SJSA1 (cell line): ENCODE results near the gene ZNF772. TPM values are rescaled to one million over a fixed set of nuclear protein-coding genes. Genes with fewer than 3 reads are reported as not detected.
A peak's percentile ranks its signal among the peaks of the same experiment; 100 is the strongest.
"Not testable (repeated sequence)": the region's sequence is repeated elsewhere in the genome, so short reads cannot be mapped to it uniquely, and the experiment has no call there.

Experiments used
- DNase-seq, 2 experiments: peaks; one replicate each; pipeline ENCODE4 v3.0.0-alpha.2; 2015 to 2020; ENCODE audit warnings: low spot score in 2 of 2, low read depth in 1 of 2
- H3K27ac ChIP-seq: fragments of 250-450 bp; sonication (Bioruptor Pico); 2 replicates; pipeline ENCODE4 v1.5.1; 2020; ENCODE audit warnings: mild to moderate bottlenecking, moderate library complexity
- H3K27me3 ChIP-seq: fragments of 250-450 bp; sonication (Bioruptor Pico); replicated peaks from 2 replicates; pipeline ENCODE4 v1.5.1; 2020; ENCODE audit warnings: mild to moderate bottlenecking, moderate library complexity
- H3K36me3 ChIP-seq: fragments of 250-450 bp; sonication (Bioruptor Pico); 2 replicates; pipeline ENCODE4 v1.5.1; 2020; ENCODE audit warnings: mild to moderate bottlenecking
- H3K4me1 ChIP-seq: fragments of 250-450 bp; sonication (Bioruptor Pico); replicated peaks from 2 replicates; pipeline ENCODE4 v1.6.1; 2021; ENCODE audit warnings: mild to moderate bottlenecking
- H3K4me3 ChIP-seq: fragments of 250-450 bp; sonication (Bioruptor Pico); 2 replicates; pipeline ENCODE4 v1.5.1; 2020; ENCODE audit warnings: mild to moderate bottlenecking
- H3K9me3 ChIP-seq: fragments of 250-450 bp; sonication (Bioruptor Pico); replicated peaks from 2 replicates; pipeline ENCODE4 v1.5.1; 2020; ENCODE audit warnings: mild to moderate bottlenecking
- total RNA-seq: library from RNA; depleted of rRNA; stranded (reverse); fragments of >200 nt; shearing (Covaris generic); gene quantifications from 2 replicates; pipeline ENCODE4 v1.2.3, GENCODE V29; 2014; rRNA removed

ZNF772 gene
- 4.1 and 7.5 TPM in 2 replicates for total RNA-seq

DNA sequence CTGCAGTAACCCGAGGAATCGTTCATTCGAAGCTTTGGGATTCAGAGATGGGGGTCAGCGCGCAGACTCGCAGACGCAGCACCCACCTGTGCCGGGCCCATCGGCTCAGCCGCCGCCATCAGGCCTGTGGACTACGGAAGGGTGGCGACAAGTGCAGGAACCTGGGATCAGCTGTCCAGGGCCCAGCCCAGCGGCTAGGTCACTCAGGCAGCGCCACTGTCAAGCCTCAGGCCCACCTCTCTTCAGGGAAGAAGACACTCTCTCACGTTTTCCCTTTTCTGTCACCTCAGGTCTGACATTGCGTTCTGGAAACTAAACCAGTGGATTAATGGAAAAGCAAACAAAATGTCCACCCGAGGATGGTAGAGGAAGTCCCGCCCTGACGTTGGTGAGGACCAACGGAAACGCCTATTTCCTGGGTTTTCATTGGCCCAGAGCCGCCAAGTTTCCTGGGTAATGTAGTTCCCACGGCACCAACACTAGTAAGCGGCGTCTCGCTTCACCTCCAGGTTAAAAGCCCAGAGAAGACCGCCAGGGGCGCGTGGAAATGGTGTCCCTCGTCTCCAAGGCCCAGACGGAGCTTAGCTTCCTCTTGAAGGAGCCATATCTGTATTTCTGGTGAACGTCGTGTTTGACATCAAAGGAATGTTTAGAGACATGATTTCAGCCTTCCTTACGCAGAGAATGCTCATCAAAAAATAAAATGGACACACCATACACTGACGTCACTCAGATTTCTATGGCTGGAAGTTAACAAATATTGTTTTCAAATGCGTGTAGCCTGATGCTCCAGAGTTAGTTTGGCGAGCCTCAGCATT lies at the start of gene ZNF772:
ZNF772 (minus strand) TSS at position 376 of the 818 bp plus-strand sequence; CDS start at position 119, 257 bp downstream.
- H3K27ac ChIP-seq, result no peak within 1 kb of the TSS
- peaks cover 36% of the 10 kb centered on the region for H3K9me3 ChIP-seq
- H3K27me3 ChIP-seq, result no peaks in the 10 kb centered on the region
- 0 out of 2 replicates have a peak, but pooled peaks cover 3% of the 10 kb centered on the region for H3K4me1 ChIP-seq
- H3K36me3 ChIP-seq, result peaks cover 42% of the 10 kb centered on the region
- peak; percentile 68 to 86 for DNase-seq
- H3K4me3 ChIP-seq, result peak within 1 kb of the TSS; percentile 50

DNA sequence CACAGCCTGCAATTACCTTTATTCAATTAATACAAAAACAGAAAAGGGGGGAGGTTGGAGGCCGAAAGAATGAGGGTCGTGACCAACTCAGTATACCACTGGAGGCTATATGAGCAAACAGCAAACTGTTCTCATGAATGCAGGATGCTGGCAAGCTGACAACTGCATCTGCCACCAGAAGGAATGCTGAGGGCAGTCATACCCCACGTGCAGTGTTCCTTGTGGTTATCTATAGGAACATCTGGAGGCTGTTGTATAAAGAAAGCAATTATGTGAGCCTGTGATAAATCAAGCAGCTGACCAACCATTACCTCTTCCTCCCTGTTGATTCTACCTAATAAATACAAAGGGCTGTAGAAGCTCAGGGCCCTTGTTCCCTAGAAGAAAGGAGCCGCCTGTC lies 40.7 kb upstream of the ZNF772 start:
- not testable (repeated sequence) for H3K27ac ChIP-seq, DNase-seq

DNA sequence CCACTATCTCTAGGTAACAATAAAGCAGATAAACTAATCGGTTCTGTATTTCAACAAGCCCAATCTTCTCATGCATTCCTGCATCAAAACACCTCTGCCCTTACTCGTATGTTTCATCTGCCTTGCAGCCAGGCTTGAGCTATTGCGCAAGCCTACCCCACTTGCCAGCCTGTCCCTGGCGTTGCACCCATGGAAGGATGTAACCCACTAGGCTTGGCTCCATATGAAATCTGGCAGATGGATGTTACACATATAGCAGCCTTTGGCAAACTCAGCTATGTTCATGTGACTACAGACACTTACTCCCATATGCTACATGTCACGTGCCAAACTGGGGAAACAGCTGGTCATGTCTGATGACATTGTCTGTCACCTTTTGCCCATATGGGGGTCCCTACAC lies 37.9 kb upstream of the ZNF772 start:
- no peak overlapping the region for H3K27ac ChIP-seq

More for the DNA sequence above, 40.7 kb upstream of the ZNF772 start:
- H3K36me3 ChIP-seq, H3K4me3 ChIP-seq, H3K4me1 ChIP-seq, H3K27me3 ChIP-seq: not testable (repeated sequence)
- peaks cover 14% of the 10 kb centered on the region for H3K9me3 ChIP-seq

DNA sequence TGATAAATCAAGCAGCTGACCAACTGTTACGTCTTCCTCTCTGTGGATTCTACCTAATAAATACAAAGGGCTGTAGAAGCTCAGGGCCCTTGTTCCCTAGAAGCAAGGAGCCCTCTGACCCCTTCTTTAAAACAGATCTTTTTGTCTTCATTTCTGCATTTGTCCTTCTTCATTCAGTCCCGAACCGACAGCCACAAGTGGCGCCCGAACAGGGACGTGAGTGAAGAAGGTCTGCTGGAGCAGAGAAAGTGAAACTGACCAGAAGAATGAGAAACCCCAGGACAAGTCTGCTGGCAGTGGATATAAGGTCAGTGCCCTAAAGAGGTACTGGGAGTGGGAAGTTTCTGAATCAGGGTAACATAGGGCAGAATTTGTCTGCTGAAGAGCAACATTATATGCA lies 35.5 kb upstream of the ZNF772 start:
- Histone ChIP-seq H3K27ac (no peak overlapping the region), H3K36me3 (peaks cover 8% of the 10 kb centered on the region), H3K27me3 (no peaks in the 10 kb centered on the region), H3K4me3 (no peak overlapping the region), H3K9me3 (peaks cover 23% of the 10 kb centered on the region), H3K4me1 (no peaks in the 10 kb centered on the region)
- DNase-seq, result no peak

More for the DNA sequence above, 37.9 kb upstream of the ZNF772 start:
- peaks cover 23% of the 10 kb centered on the region for H3K9me3 ChIP-seq
- H3K4me3 ChIP-seq, result no peak overlapping the region
- DNase-seq, result no peak
- H3K4me1 ChIP-seq, result no peaks in the 10 kb centered on the region
- H3K27me3 ChIP-seq, result no peaks in the 10 kb centered on the region
- peaks cover 5% of the 10 kb centered on the region; the same call in 1 of the 2 replicates for H3K36me3 ChIP-seq

DNA sequence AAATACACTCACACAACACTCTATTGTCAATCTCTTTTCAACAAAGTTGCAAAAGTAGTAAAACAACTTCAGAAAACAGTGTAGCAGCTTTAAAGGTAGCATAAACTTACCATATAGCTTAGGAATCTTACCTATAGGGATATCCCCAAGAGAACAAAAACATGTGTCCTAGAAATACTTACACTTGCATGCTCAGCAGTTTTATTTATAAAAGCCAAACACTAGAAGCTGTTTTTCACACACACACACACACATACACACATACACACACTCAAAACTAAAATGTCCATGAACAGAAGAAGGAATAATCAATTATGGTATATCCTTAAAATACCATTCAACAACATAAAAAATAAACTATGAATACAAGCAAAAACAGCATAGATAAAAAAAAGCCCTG lies 34.1 kb upstream of the ZNF772 start:
- no peaks in the 10 kb centered on the region for H3K27me3 ChIP-seq
- peaks cover 23% of the 10 kb centered on the region for H3K9me3 ChIP-seq
- no peak overlapping the region for H3K4me3 ChIP-seq
- H3K27ac ChIP-seq, result no peak overlapping the region
- DNase-seq, result no peak
- no peaks in the 10 kb centered on the region for H3K4me1 ChIP-seq
- peaks cover 19% of the 10 kb centered on the region for H3K36me3 ChIP-seq

DNA sequence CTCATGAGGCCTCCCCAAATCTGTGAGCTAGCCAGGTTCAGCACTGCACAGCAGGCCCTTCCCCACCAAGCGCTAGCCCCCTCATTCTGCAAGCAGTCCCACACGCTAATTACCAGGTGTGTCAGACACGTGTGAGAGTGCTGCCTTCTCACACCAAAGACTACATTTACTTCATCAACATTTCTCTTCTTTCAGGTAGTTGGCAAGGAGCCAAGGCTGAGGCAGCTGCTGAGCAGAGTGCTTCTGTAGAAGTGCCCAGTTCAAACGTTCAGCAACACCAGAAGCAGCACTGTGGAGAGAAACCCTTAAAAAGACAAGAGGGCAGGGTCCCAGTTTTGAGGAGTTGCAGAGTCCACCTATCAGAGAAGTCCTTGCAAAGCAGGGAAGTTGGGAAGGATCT lies 28.8 kb upstream of the ZNF772 start:
- no peak overlapping the region for H3K27ac ChIP-seq
- no peaks in the 10 kb centered on the region for H3K4me1 ChIP-seq
- peaks cover 10% of the 10 kb centered on the region for H3K9me3 ChIP-seq
- DNase-seq, result no peak
- H3K4me3 ChIP-seq, result no peak overlapping the region
- no peaks in the 10 kb centered on the region for H3K27me3 ChIP-seq
- peaks cover 54% of the 10 kb centered on the region for H3K36me3 ChIP-seq

DNA sequence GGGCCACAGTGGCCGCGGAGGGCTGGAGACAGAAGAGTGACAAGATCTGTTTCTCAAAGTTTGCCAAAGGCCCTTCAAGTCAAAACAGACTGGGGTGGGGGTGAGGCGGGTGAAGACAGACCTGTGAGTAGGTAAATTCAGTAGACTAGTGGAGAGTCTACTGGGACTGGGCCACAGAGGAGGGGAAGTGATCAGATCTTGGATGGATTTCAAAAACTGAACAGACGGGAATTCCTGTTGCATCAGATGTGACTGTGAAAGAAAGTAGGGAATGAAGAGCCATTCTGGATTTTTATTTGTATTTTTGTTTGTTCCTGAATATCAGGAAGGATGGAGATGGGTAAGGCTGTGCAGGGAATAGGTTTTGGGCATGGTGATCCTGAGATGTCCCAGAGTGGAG lies 23.0 kb upstream of the ZNF772 start:
- not testable (repeated sequence) for DNase-seq, H3K27ac ChIP-seq, H3K27me3 ChIP-seq, H3K4me1 ChIP-seq
- Histone ChIP-seq H3K9me3 (peaks cover 16% of the 10 kb centered on the region), H3K36me3 (peaks cover 30% of the 10 kb centered on the region), H3K4me3 (peak overlapping the region; percentile 11; the same call in 1 of the 2 replicates)

DNA sequence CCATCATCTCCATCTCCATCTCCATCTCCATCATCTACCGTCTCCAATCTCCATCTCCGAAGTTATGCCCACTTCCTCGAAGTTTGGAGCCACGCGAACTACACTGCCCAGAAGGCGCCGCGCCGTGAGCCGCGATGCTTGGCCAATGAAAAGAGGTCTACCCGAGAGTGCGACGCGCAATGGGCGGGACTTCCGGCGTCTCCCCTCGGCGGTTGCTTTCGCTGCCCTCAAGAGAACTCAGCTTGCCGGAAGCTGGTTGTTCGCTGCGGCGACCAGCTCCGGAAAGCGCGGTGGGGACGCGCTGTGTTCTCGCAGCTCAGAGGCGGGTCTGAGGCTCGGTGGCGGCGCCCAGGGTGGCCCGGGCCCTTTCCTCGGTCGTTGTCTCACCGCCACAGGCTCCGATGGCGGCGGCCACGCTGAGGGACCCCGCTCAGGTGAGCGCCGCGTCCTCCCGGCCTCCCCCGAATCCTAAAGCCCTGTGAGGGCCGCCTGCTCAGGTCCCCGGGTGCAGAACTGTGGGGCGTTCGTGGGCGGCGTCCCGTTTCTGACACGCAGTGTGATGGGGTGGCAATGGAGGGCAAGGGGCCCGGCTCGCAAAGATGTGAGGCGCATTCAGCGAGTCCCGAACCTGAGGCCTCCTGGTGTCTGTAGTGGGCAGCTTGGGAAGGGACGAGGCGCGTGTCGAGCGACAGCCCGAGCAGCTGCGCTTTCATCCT lies 22.5 kb upstream of the ZNF772 start, which contains the start of gene ZNF773:
ZNF773 (plus strand) TSS at position 259 of the 716 bp plus-strand sequence; CDS start at position 402, 143 bp downstream.
- peak within 1 kb of the TSS; percentile 75 for H3K4me3 ChIP-seq
- H3K27me3 ChIP-seq, H3K4me1 ChIP-seq: not testable (repeated sequence)
- DNase-seq, result peak; percentile 81 to 95
- H3K9me3 ChIP-seq, result peaks cover 16% of the 10 kb centered on the region
- H3K27ac ChIP-seq, result peak within 1 kb of the TSS; percentile 65
- peaks cover 30% of the 10 kb centered on the region for H3K36me3 ChIP-seq

DNA sequence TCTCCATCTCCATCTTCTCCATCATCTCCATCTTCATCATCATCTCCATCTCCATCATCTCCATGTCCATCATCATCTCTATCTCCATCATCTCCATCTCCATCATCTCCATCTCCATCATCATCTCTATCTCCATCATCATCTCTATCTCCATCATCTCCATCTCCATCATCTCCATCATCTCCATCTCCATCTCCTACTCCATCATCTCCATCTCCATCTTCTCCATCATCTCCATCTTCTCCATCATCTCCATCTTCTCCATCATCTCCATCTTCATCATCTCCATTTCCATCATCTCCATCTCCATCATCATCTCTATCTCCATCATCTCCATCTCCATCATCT lies 21.9 kb upstream of the ZNF772 start:
- H3K27ac ChIP-seq, DNase-seq, H3K4me3 ChIP-seq, H3K27me3 ChIP-seq, H3K4me1 ChIP-seq: not testable (repeated sequence)
- peaks cover 28% of the 10 kb centered on the region for H3K36me3 ChIP-seq
- H3K9me3 ChIP-seq, result peaks cover 16% of the 10 kb centered on the region

DNA sequence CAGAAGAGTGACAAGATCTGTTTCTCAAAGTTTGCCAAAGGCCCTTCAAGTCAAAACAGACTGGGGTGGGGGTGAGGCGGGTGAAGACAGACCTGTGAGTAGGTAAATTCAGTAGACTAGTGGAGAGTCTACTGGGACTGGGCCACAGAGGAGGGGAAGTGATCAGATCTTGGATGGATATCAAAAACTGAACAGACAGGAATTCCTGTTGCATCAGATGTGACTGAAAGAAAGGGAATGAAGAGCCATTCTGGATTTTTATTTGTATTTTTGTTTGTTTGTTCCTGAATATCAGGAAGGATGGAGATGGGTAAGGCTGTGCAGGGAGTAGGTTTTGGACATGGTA lies 10.9 kb upstream of the ZNF772 start:
- not testable (repeated sequence) for H3K27me3 ChIP-seq, H3K4me1 ChIP-seq, H3K27ac ChIP-seq, DNase-seq, H3K9me3 ChIP-seq, H3K4me3 ChIP-seq
- H3K36me3 ChIP-seq, result peaks cover 11% of the 10 kb centered on the region

DNA sequence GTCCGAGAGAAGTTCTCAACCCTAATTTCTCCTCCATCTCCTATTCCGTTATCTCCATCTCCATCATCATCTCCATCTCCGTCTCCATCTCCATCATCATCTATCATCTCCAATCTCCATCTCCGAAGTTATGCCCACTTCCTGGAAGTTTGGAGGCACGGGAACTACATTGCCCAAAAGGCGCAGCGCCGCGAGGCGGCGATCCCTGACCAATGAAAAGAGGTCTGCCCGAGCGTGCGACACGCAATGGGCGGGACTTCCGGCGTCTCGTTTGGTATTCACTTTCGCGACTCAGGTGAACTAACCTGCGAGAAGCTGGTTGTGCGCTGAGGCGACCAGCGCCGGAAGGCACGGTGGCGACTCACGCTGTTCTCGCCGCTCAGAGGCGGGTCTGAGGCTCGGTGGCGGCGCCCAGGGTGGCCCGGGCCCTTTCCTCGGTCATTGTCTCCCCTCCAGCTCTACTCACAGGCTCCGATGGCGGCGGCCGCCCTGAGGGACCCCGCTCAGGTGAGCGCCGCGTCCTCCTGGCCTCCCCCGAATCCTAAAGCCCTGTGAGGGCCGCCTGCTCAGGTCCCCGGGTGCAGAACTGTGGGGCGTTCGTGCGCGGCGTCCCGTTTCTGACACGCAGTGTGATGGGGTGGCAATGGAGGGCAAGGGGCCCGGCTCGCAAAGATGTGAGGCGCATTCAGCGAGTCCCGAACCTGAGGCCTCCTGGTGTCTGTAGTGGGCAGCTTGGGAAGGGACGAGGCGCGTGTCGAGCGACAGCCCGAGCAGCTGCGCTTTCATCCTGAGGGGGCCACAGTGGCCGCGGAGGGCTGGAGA lies 10.3 kb upstream of the ZNF772 start, which contains the start of gene ZNF419:
ZNF419 (plus strand) TSS at position 274 of the 822 bp plus-strand sequence; CDS start at position 475, 201 bp downstream.
- H3K4me1 ChIP-seq, H3K27me3 ChIP-seq, H3K36me3 ChIP-seq, H3K9me3 ChIP-seq: not testable (repeated sequence)
- H3K4me3 ChIP-seq, result peak within 1 kb of the TSS; percentile 85
- H3K27ac ChIP-seq, result peak within 1 kb of the TSS; percentile 5; the same call in 1 of the 2 replicates
- peak; percentile 70 to 86 for DNase-seq

DNA sequence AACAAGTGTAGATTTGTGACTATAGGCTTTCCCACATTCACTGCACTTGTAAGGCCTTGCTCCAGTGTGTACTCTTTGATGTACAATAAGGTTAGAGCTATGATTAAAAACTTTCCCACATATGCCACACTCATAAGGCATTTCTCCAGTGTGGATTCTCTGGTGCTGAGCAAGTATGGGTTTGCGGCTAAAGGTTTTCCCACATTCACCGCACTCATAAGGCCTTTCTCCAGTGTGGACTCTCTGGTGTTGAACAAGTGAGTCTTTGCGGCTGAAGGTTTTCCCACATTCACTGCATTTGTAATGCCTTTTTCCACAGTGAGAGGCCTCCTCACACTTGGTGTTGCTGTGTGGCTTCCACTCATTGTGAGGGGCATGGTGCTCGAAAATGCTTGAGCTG lies 3.7 kb downstream of the ZNF772 start:
- Histone ChIP-seq H3K36me3 (peaks cover 50% of the 10 kb centered on the region), H3K27me3 (no peaks in the 10 kb centered on the region), H3K9me3 (peaks cover 43% of the 10 kb centered on the region), H3K4me3 (no peak overlapping the region), H3K4me1 (0 out of 2 replicates have a peak, but pooled peaks cover 3% of the 10 kb centered on the region), H3K27ac (no peak overlapping the region)
- no peak for DNase-seq

DNA sequence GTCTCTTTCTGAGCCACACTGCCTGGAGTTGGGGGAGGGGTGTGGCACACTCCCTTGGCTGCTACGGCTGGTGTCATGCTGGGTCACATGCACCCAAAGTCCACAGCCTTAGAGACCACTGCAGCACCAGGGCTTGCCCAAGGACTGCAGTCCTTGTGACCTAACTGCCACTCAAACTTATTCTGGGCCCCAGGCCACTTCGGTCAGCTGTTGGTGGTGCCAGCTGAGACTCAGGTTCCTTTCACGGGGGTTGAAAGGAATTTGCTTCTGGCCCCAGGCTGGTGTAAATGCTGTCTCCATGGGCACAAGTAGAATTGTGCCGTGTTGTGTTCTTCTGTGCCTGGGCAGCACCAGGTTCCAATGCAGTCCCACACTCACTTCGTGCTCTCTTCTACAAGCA lies 10.9 kb downstream of the ZNF772 start:
- H3K27ac ChIP-seq, result no peak overlapping the region
- H3K36me3 ChIP-seq, result peaks cover 3% of the 10 kb centered on the region; the same call in 1 of the 2 replicates
- H3K27me3 ChIP-seq, result no peaks in the 10 kb centered on the region
- no peak overlapping the region for H3K4me3 ChIP-seq
- peaks cover 20% of the 10 kb centered on the region for H3K9me3 ChIP-seq
- DNase-seq, result no peak
- no peaks in the 10 kb centered on the region for H3K4me1 ChIP-seq
